ENCODE data around the gene TMX2.

DNA sequence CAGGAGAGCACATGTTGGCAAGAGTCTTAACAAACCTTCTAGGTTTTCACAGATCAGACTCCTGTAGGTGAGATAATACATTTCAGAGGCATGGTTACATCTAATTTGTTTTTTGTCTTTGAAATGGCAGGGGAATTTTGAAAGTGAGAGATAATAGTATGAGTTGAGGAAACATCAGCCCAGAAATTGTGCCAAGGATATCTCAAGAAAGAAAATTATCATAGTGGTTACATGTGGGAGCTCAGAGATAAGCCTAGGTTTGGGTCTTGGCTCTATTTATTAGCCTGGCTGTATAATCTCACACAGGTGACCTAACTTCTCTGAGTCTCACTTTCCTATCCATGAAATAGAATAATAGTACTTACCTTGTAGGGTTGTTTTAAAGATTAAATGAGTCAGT lies 38.8 kb downstream of the TMX2 start:
- TF ChIP-seq, protein P1, sequence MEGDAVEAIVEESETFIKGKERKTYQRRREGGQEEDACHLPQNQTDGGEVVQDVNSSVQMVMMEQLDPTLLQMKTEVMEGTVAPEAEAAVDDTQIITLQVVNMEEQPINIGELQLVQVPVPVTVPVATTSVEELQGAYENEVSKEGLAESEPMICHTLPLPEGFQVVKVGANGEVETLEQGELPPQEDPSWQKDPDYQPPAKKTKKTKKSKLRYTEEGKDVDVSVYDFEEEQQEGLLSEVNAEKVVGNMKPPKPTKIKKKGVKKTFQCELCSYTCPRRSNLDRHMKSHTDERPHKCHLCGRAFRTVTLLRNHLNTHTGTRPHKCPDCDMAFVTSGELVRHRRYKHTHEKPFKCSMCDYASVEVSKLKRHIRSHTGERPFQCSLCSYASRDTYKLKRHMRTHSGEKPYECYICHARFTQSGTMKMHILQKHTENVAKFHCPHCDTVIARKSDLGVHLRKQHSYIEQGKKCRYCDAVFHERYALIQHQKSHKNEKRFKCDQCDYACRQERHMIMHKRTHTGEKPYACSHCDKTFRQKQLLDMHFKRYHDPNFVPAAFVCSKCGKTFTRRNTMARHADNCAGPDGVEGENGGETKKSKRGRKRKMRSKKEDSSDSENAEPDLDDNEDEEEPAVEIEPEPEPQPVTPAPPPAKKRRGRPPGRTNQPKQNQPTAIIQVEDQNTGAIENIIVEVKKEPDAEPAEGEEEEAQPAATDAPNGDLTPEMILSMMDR (IDR thresholded peaks at IDR 0.05; ENCODE audit: insufficient read depth, low read length, poor library complexity, severe bottlenecking) = no peak
- TF ChIP-seq EZH2phosphoT487 (conservative IDR thresholded peaks at IDR 0.05; ENCODE audit: low read length) = no peak

All from SU-DHL-6 (cell line).